Spleen (tissue), 11 donors: ENCODE results near the gene DYNC1LI2. TPM values are rescaled to one million over a fixed set of nuclear protein-coding genes. Genes with fewer than 3 reads are reported as not detected.
"Not testable (repeated sequence)": the region's sequence is repeated elsewhere in the genome, so short reads cannot be mapped to it uniquely, and the experiment has no call there.

Source experiments
- DNase-seq: peaks from one replicate; pipeline ENCODE4 v3.0.0-alpha.2; 2020
- H3K27ac ChIP-seq, 8 donors: fragments of 200-600 bp; sonication (generic) in 7 of 8; 1 replicate in 4 of 8; 2 replicates in 4 of 8; pipeline versions ENCODE4 v1.5.0 to v1.8.0; 2016 to 2021; ENCODE audit warnings: inconsistent platforms in 4 of 8, mild to moderate bottlenecking in 4 of 8, moderate library complexity in 1 of 8
- H3K27me3 ChIP-seq, 7 donors: fragments of 200-600 bp; sonication (generic) in 6 of 7; replicated peaks in 1 of 7; 1 replicate in 4 of 7; 2 replicates in 3 of 7; pipeline versions ENCODE4 v1.5.0 to v1.8.0; 2016 to 2021; ENCODE audit warnings: inconsistent platforms in 3 of 7, mild to moderate bottlenecking in 1 of 7
- H3K36me3 ChIP-seq, 6 donors: fragments of 200-600 bp; sonication (generic) in 5 of 6; 1 replicate in 4 of 6; 2 replicates in 2 of 6; pipeline versions ENCODE4 v1.5.0 to v1.8.0; 2016 to 2021; ENCODE audit warnings: inconsistent platforms in 2 of 6
- H3K4me1 ChIP-seq, 6 donors: fragments of 200-600 bp; sonication (generic) in 5 of 6; 1 replicate in 3 of 6; 2 replicates in 3 of 6; pipeline versions ENCODE4 v1.5.0 to v1.8.0; 2016 to 2021; ENCODE audit warnings: inconsistent platforms in 3 of 6
- H3K4me3 ChIP-seq, 8 donors: fragments of 200-600 bp; sonication (generic) in 7 of 8; 1 replicate in 4 of 8; 2 replicates in 4 of 8; pipeline versions ENCODE4 v1.5.0 to v1.8.0; 2016 to 2021; ENCODE audit warnings: inconsistent platforms in 4 of 8, mild to moderate bottlenecking in 4 of 8, moderate library complexity in 2 of 8
- H3K9me3 ChIP-seq, 8 donors: fragments of 200-600 bp; sonication (generic) in 7 of 8; 1 replicate in 4 of 8; 2 replicates in 4 of 8; pipeline versions ENCODE4 v1.5.0 to v1.8.0; 2016 to 2021; ENCODE audit warnings: inconsistent platforms in 4 of 8
- POLR2A ChIP-seq, 3 donors: fragments of 450-650 bp; IDR thresholded peaks; one replicate each; pipeline ENCODE4 v1.5.1; 2017; ENCODE audit warnings: antibody characterized with exemption in 3 of 3, mild to moderate bottlenecking in 1 of 3
- POLR2AphosphoS5 ChIP-seq, 3 donors: sonication (generic); formaldehyde crosslinking; IDR thresholded peaks; one replicate each; pipeline ENCODE4 v1.5.1; 2017; ENCODE audit warnings: antibody characterized with exemption in 3 of 3
- WGBS, 5 donors: extraction: QIAGEN DNeasy Blood & Tissue Kit in 3 of 5; methylation state at CpG; one replicate each; pipeline versions ENCODE4 v1.1.5 to v1.1.7; 2013 to 2018; 5-methylcytosine and 5-hydroxymethylcytosine counted together
- intact Hi-C: fragments of 100-400 bp; cut with DNase I; formaldehyde crosslinking; loops from one replicate; pipeline ENCODE4 v1.15.0; 2023; ENCODE audit warnings: low total_unique reads
- polyA plus RNA-seq, 3 donors: library from polyadenylated mRNA; stranded (reverse); fragments of 200-250 nt; gene quantifications; one replicate each; pipeline ENCODE4 v1.2.1, GENCODE V29; 2013
- total RNA-seq, 7 donors: library from RNA; depleted of rRNA in 3 of 7; stranded (reverse); fragments of >200 nt in 3 of 7; fragmentation: NEBNext Ultra II Directional in 4 of 7; extraction: Animal tissue kit (Norgen Biotek cat#: 25700) in 4 of 7; gene quantifications; one replicate each; pipeline versions ENCODE4 v1.1.0 to v1.2.1, GENCODE V29; 2016 to 2021
- TF ChIP-seq, protein P1 (sequence below), 11 experiments: fragments of 200-600 bp in 7 of 11; fragments of 450-650 bp in 4 of 11; sonication (generic) in 4 of 11; IDR thresholded peaks in 8 of 11; conservative IDR thresholded peaks in 3 of 11; 1 replicate in 7 of 11; 2 replicates in 4 of 11; pipeline versions ENCODE4 v1.4.0 to v1.8.0; 2016 to 2021; ENCODE audit warnings: antibody characterized with exemption in 11 of 11, inconsistent platforms in 4 of 11, mild to moderate bottlenecking in 1 of 11
- donor health status: healthy with polysubstance abuse.
- donor health status: DM: no; HTN: no; CAD: no; lungs with moderate emphysema.
- donor health status: DM: no; HTN: no; CAD: no.
- donor health status: Bipolar disorder and iron deficiency.
- donor health status: healthy.
- donor health status: DM: no; HTN: no; CAD: no.
- donor health status: DM: yes; HTN: yes; CAD: no.

Gene DYNC1LI2
- total and polyA plus RNA-seq, 10 donors, result 15.6 to 132 (median 96.3) TPM

DNA sequence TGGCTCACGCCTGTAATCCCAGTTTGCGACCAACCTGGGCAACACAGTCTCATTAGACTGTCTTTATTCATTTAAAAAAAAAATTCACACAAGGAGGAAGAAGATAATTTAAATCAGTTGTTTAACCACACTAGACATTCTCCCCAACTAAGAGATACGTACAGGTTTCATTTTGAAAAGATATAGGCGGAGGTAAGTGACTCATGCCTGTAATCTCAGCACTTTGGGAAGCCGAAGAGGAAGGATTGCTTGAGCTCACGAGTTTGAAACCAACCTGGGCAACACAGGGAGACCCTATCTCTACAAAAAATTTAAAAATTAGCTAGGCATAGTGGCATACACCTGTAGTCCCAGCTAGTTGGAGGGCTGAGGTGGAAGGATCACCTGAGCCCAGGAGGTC, 60.2 kb downstream of the DYNC1LI2 start:
- intact Hi-C loops, result no loop called here
- Histone ChIP-seq H3K27ac (no peak overlapping the region), H3K27me3 (peaks cover 0 to 37% (median 0%) of the 10 kb centered on the region in 7 donors), H3K36me3 (no peaks in the 10 kb centered on the region), H3K9me3 (no peaks in the 10 kb centered on the region), H3K4me3 (no peak overlapping the region), H3K4me1 (peaks cover 7 to 25% (median 13%) of the 10 kb centered on the region in 6 donors)
- DNase-seq, result no peak
- TF ChIP-seq POLR2AphosphoS5 (IDR thresholded peaks at IDR 0.05) (no peak), POLR2A (IDR thresholded peaks at IDR 0.05) (no peak)
- TF ChIP-seq, protein P1, sequence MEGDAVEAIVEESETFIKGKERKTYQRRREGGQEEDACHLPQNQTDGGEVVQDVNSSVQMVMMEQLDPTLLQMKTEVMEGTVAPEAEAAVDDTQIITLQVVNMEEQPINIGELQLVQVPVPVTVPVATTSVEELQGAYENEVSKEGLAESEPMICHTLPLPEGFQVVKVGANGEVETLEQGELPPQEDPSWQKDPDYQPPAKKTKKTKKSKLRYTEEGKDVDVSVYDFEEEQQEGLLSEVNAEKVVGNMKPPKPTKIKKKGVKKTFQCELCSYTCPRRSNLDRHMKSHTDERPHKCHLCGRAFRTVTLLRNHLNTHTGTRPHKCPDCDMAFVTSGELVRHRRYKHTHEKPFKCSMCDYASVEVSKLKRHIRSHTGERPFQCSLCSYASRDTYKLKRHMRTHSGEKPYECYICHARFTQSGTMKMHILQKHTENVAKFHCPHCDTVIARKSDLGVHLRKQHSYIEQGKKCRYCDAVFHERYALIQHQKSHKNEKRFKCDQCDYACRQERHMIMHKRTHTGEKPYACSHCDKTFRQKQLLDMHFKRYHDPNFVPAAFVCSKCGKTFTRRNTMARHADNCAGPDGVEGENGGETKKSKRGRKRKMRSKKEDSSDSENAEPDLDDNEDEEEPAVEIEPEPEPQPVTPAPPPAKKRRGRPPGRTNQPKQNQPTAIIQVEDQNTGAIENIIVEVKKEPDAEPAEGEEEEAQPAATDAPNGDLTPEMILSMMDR (IDR thresholded peaks at IDR 0.05 in 8 of 11, conservative IDR thresholded peaks at IDR 0.05 in 3 of 11), result no peak
- WGBS, 5 donors, result 70 to 86% (median 72%) methylated on average over 6 of the region's 6 CpGs

DNA sequence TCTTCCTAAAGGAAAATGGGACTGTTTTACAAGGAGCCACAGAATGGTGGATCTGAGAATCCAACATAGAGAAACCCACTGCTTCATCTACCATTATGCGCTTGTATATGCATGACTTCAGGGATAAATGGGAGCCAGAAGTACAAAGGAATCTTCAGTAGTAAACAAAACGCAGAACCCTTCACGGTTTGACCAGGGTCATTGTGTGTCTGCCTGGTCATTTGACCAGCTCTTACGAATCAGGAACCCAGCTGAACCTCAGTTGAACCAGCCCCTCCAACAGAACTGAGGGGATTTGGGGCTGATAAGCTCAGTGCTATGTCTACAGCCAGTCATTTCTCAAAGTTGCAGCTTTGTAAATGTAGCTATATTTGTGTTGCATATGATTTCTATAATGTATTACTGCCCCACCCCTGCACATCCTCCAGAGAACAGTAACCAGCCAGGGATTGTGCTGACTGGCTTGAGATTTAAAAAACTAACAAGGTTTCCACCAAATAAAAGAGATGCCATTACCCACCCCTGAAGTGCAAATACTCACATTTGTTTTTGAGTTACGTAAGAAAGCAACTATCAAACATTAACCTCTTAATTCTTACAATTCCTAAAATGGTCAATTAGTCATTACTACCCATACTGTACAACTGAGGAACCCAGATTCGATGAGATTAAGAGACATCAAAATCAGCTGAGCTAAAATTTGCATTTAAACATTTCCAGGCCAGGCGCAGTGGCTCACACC, 61.1 kb downstream of the DYNC1LI2 start:
- peaks cover 0 to 28% (median 0%) of the 10 kb centered on the region in 7 donors for H3K27me3 ChIP-seq
- DNase-seq, result no peak

DNA sequence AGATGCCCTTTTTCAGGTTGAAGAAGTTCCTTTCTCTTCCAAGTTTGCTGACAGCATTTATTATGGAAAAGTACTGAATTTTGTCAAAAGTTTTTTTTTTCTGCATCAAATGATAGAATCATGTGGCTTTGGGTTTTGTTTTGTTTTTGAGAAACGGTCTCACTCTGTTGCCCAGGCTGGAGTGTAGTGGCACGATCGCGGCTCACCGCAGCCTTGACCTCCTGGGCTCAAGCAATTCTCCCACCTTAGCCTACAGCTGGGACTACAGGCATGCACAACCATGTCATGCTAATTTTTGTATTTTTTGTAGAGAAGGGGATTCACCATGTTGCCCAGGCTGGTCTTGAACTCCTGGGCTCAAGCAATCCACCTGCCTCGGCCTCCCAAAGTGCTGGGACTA, 62.1 kb downstream of the DYNC1LI2 start:
- TF ChIP-seq POLR2A (IDR thresholded peaks at IDR 0.05) (no peak), POLR2AphosphoS5 (IDR thresholded peaks at IDR 0.05) (no peak)
- TF ChIP-seq, protein P1 (IDR thresholded peaks at IDR 0.05 in 8 of 11, conservative IDR thresholded peaks at IDR 0.05 in 3 of 11), result no peak
- Histone ChIP-seq H3K4me3 (no peak overlapping the region), H3K27ac (no peak overlapping the region), H3K4me1 (peaks cover 0 to 8% (median 0%) of the 10 kb centered on the region in 6 donors), H3K36me3 (no peaks in the 10 kb centered on the region), H3K27me3 (peaks cover 0 to 18% (median 0%) of the 10 kb centered on the region in 7 donors), H3K9me3 (no peaks in the 10 kb centered on the region)
- intact Hi-C loops, result no loop called here
- 82 to 90% (median 84%) methylated on average over 6 of the region's 6 CpGs for WGBS, 5 donors
- DNase-seq, result no peak

More for the DNA sequence above, 61.1 kb downstream of the DYNC1LI2 start:
- Histone ChIP-seq H3K4me3 (no peak overlapping the region), H3K9me3 (no peaks in the 10 kb centered on the region), H3K4me1 (peaks cover 0 to 16% (median 4%) of the 10 kb centered on the region in 6 donors), H3K36me3 (no peaks in the 10 kb centered on the region), H3K27ac (no peak overlapping the region)
- TF ChIP-seq, protein P1 (IDR thresholded peaks at IDR 0.05 in 8 of 11, conservative IDR thresholded peaks at IDR 0.05 in 3 of 11), result no peak
- no peak for TF ChIP-seq POLR2AphosphoS5 (IDR thresholded peaks at IDR 0.05)
- no peak for TF ChIP-seq POLR2A (IDR thresholded peaks at IDR 0.05)
- intact Hi-C loops, result no loop called here
- 81 to 89% (median 86%) methylated on average over 7 of the region's 7 CpGs for WGBS, 5 donors

DNA sequence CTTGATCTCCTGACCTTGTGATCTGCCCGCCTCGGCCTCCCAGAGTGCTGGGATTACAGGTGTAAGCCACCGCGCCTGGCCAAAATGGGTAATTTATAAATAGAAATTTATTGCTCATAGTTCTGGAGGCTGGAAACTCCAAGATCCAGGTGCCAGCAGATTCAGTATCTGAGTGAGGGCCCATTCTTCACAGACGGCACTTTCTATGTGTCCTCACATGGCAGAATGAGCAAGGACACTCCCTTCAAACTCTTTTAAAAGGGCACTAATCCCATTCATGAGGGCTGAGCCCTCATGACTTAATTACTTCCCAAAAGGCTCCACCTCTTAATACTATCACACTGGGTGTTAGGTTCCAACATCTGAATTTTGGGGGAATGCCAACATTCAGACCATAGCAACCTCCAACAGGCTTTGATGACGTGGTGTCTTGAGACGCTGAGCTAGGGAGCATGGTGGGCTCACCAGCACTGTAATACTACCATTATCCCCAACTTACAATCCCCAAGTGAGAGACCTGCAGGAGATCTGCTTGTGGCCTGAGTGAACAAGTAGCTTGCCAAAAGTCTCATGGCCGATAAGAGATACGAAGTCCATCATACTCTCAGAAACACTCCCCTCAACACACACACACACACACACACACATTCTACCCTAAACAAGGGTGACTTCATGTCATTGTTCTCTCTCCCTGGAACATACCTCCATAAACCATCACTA, 63.3 kb downstream of the DYNC1LI2 start:
- no peaks in the 10 kb centered on the region for H3K36me3 ChIP-seq
- H3K27me3 ChIP-seq, result peaks cover 0 to 7% (median 0%) of the 10 kb centered on the region in 7 donors
- H3K4me3 ChIP-seq, result no peak overlapping the region
- DNase-seq, result no peak
- no peaks in the 10 kb centered on the region for H3K4me1 ChIP-seq
- no peaks in the 10 kb centered on the region for H3K9me3 ChIP-seq
- 93 to 99% (median 95%) methylated on average over 9 of the region's 9 CpGs for WGBS, 5 donors
- TF ChIP-seq, protein P1 (IDR thresholded peaks at IDR 0.05 in 8 of 11, conservative IDR thresholded peaks at IDR 0.05 in 3 of 11), result no peak
- TF ChIP-seq POLR2A (IDR thresholded peaks at IDR 0.05) (no peak), POLR2AphosphoS5 (IDR thresholded peaks at IDR 0.05) (no peak)
- H3K27ac ChIP-seq, result no peak overlapping the region
- intact Hi-C loops, result no loop called here

DNA sequence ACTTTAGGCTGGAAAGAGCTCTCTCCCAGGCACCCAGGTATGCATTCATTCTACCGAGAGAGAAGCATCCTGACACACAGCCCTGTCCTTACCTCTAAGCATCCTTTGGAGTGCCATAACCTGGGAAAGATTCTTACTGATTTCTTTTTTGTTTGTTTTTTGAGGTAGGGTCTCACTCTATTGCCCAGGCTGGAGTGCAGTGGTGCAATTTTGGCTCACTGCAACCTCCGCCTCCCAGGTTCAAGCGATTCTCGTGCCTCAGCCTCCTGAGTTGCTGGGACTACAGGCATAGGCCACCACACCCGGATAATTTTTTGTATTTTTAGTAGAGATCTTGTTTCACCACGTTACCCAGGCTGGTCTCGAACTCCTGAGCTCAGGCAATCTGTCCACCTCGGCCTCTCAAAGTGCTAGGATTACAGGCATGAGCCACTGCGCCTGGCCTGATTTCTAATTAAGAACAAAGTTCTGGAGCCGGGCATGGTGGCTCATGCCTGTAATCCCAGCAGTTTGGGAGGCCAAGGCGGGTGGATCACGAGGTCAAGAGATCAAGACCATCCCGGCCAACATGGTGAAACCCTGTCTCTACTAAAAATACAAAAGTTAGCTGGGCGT, 65.8 kb downstream of the DYNC1LI2 start:
- H3K4me3 ChIP-seq, H3K27ac ChIP-seq, DNase-seq, H3K27me3 ChIP-seq, H3K36me3 ChIP-seq, H3K9me3 ChIP-seq, intact Hi-C loops, H3K4me1 ChIP-seq: not testable (repeated sequence)
- 88 to 97% (median 93%) methylated on average over 14 of the region's 14 CpGs for WGBS, 5 donors
